ENCODE measurements around the gene SRSF8. TPM values are rescaled to one million over a fixed set of nuclear protein-coding genes. Genes with fewer than 3 reads are reported as not detected.

SRSF8 gene
- total and polyA plus RNA-seq, 9 of the 15 experiments (the other 6 are each of a cell fraction or from before 2014, with no cell fraction given), result 18.0 to 53.4 (median 27.9) TPM

- ATAC-seq (no peak), FAIRE-seq (no peak), DNase-seq (ENCODE audit: extremely low read depth in 1 of 4, low spot score in 3 of 4) (no peak)
- Histone ChIP-seq H3K4me1 (replicated peaks in 1 of 2; ENCODE audit: control insufficient read depth in 2 of 2, insufficient read depth in 2 of 2, low read length in 2 of 2) (peaks cover 10 to 45% of the 10 kb centered on the region in 2 experiments; a peak in 4 of 5 replicates), H3K36me3 (ENCODE audit: control insufficient read depth, insufficient read depth, low read length) (no peaks in the 10 kb centered on the region; the same call in 2 of the 3 replicates), H3K9ac (ENCODE audit: insufficient read depth in 1 of 2, low read depth in 2 of 2, low read length in 2 of 2) (no peak overlapping the region), H4K20me1 (replicated peaks; ENCODE audit: control insufficient read depth, insufficient read depth, low read length) (no peaks in the 10 kb centered on the region), H3K9me3 (replicated peaks; ENCODE audit: control insufficient read depth, insufficient read depth, low read depth, low read length) (no peaks in the 10 kb centered on the region), H3K79me2 (ENCODE audit: control insufficient read depth, insufficient read depth, low read length) (peaks cover 6% of the 10 kb centered on the region; the same call in 1 of the 3 replicates), H3K4me3 (no peak overlapping the region), H3K27ac (ENCODE audit: extremely low read depth, low read depth, low read length) (no peak overlapping the region), H2AFZ (ENCODE audit: low read depth, low read length) (no peak overlapping the region), H3K9me1 (ENCODE audit: control insufficient read depth, insufficient read depth, low read length) (no peaks in the 10 kb centered on the region), H3K4me2 (ENCODE audit: insufficient read depth, low read length) (no peak overlapping the region), H3K27me3 (ENCODE audit: control insufficient read depth in 2 of 2, insufficient read depth in 2 of 2, low read length in 2 of 2) (no peaks in the 10 kb centered on the region)
- in situ Hi-C loops (cut with MboI) (no loop called here), intact Hi-C loops (cut with micrococcal nuclease) (loop anchor here (5.0 kb wide), 1 partner anchor 45 kb away; no protein-coding TSS in a partner anchor)
- TF ChIP-seq POLR2G (IDR thresholded peaks at IDR 0.05; ENCODE audit: low read depth, low read length) (no peak), ELF1 (tag; IDR thresholded peaks at IDR 0.05) (no peak), ZNF311 (CRISPR knock-in tag; IDR thresholded peaks at IDR 0.05) (no peak), ZNF316 (IDR thresholded peaks at IDR 0.05) (no peak), NR2C1 (IDR thresholded peaks at IDR 0.05) (no peak), NR2C1 (tag; IDR thresholded peaks at IDR 0.05) (no peak), XRCC3 (IDR thresholded peaks at IDR 0.05) (no peak), ELF4 (CRISPR knock-in tag; IDR thresholded peaks at IDR 0.05) (no peak), DPF2 (IDR thresholded peaks at IDR 0.05) (peak; percentile 22; the same call in 1 of the 2 replicates)
- CTCF ChIA-PET (ENCODE audit: low intra/inter-chr PET ratio), result no interaction called here
- POLR2A ChIA-PET, result interaction anchor here (2.2 to 6.1 kb wide), 3 partner anchors 12 to 36 kb away, joined by 7 to 37 read pairs (median 10); partner anchors contain the start of genes ENDOD1 and SRSF8
- no TSS peak for BruUV-seq (replicated peaks)
- 82% methylated on average over 2 of the region's 2 CpGs for WGBS (ENCODE audit: insufficient coverage, low coverage, missing lambda C conversion rate)
Observed at GRCh38 chr11:95102733-95103132, 36.0 kb downstream of the SRSF8 start.
